PFSK-1 (cell line): ENCODE measurements around the gene USH1G.
A peak's percentile ranks its signal among the peaks of the same experiment; 100 is the strongest.

Experiments used
- FOXP2 ChIP-seq: optimal IDR thresholded peaks from 2 replicates; pipeline ENCODE3; 2011; ENCODE audit warnings: borderline replicate concordance, control low read depth, inconsistent platforms; ENCODE audit not compliant: insufficient read depth; ENCODE audit errors: extremely low read length, extremely low read depth
- POLR2AphosphoS5 ChIP-seq: IDR thresholded peaks from 2 replicates; pipeline ENCODE4 v1.6.1; 2012; ENCODE audit warnings: low read depth, mild to moderate bottlenecking, control low read depth, low read length, moderate library complexity
- REST ChIP-seq, 2 experiments: IDR thresholded peaks; 2 replicates each; pipeline versions ENCODE4 v1.6.1 to v1.8.0; 2011 to 2012; ENCODE audit warnings: low read depth in 2 of 2, low read length in 2 of 2, control low read depth in 1 of 2, inconsistent platforms in 1 of 2, mild to moderate bottlenecking in 1 of 2, moderate library complexity in 1 of 2; ENCODE audit not compliant: insufficient read depth in 1 of 2
- SIN3A ChIP-seq: IDR thresholded peaks from 2 replicates; pipeline ENCODE4 v1.6.1; 2012; ENCODE audit warnings: mild to moderate bottlenecking, low read length, moderate library complexity, borderline replicate concordance; ENCODE audit not compliant: insufficient read depth
- TAF1 ChIP-seq: IDR thresholded peaks from 2 replicates; pipeline ENCODE4 v1.6.1; 2012; ENCODE audit warnings: low read length, control low read depth, borderline replicate concordance; ENCODE audit not compliant: insufficient read depth

Gene USH1G

GRCh38 chr17:74962622-74963394, 39.8 kb upstream of the USH1G start:
- TF ChIP-seq REST (IDR thresholded peaks at IDR 0.05; ENCODE audit: insufficient read depth in 1 of 2, low read depth in 2 of 2, low read length in 2 of 2) (no peak), POLR2AphosphoS5 (no peak)

- TF ChIP-seq SIN3A (no peak), TAF1 (no peak), FOXP2 (no peak), REST (IDR thresholded peaks at IDR 0.05; ENCODE audit: insufficient read depth in 1 of 2, low read depth in 2 of 2, low read length in 2 of 2) (no peak), POLR2AphosphoS5 (no peak)
Measured at GRCh38 chr17:74961657-74962350, 38.7 kb upstream of the USH1G start.

- TF ChIP-seq TAF1, result no peak
- no peak for TF ChIP-seq SIN3A
- no peak for TF ChIP-seq FOXP2
- no peak for TF ChIP-seq POLR2AphosphoS5
- no peak for TF ChIP-seq REST (IDR thresholded peaks at IDR 0.05; ENCODE audit: insufficient read depth in 1 of 2, low read depth in 2 of 2, low read length in 2 of 2)
Measured at GRCh38 chr17:74960570-74961342, 37.7 kb upstream of the USH1G start.

- no peak for TF ChIP-seq SIN3A
- no peak for TF ChIP-seq TAF1
- no peak for TF ChIP-seq FOXP2
- TF ChIP-seq POLR2AphosphoS5, result no peak
Measured at GRCh38 chr17:74959826-74960515, 36.9 kb upstream of the USH1G start.

GRCh38 chr17:74957935-74958740, 35.1 kb upstream of the USH1G start:
- TF ChIP-seq REST (IDR thresholded peaks at IDR 0.05; ENCODE audit: insufficient read depth in 1 of 2, low read depth in 2 of 2, low read length in 2 of 2) (no peak), POLR2AphosphoS5 (no peak), FOXP2 (peak; percentile 26), SIN3A (no peak), TAF1 (no peak)
